KBM-7 (cell line): ENCODE results near the gene BMERB1.
A peak's percentile ranks its signal among the peaks of the same experiment; 100 is the strongest.
"Not testable (repeated sequence)": the region's sequence is repeated elsewhere in the genome, so short reads cannot be mapped to it uniquely, and the experiment has no call there.

Experiments
- DNase-seq: peaks from one replicate; pipeline ENCODE4 v3.0.0-alpha.2; 2015
- in situ Hi-C: fragments of 300-500 bp; cut with MboI; formaldehyde crosslinking; loops from 2 replicates; pipeline ENCODE4 v1.14.3; 2020; ENCODE audit warnings: low sequenced_read_pairs, low pct_unique_long_range_greater_than_20kb, mixed read lengths

BMERB1 gene

GRCh38 chr16:15434425-15435215 is at the start of gene BMERB1:
TSS of gene BMERB1 (plus strand) at chr16:15434588. CDS start at chr16:15434654, 66 bp downstream.
- no peak for DNase-seq
- in situ Hi-C loops, result no loop called here

- in situ Hi-C loops, DNase-seq: not testable (repeated sequence)
These were observed 46.3 kb upstream of the BMERB1 start for GRCh38 chr16:15388060-15388459.

GRCh38 chr16:15389916-15390315 is 44.5 kb upstream of the BMERB1 start:
- in situ Hi-C loops, DNase-seq: not testable (repeated sequence)

GRCh38 chr16:15393025-15393424 is 41.4 kb upstream of the BMERB1 start:
- in situ Hi-C loops, DNase-seq: not testable (repeated sequence)

- peak; percentile 18 for DNase-seq
- in situ Hi-C loops, result not testable (repeated sequence)
These were observed 38.5 kb upstream of the BMERB1 start, which contains the start of gene MPV17L for GRCh38 chr16:15395631-15396508. TSS of gene MPV17L (plus strand) at chr16:15395754. CDS start at chr16:15395898, 144 bp downstream.

GRCh38 chr16:15396509-15396829 is 37.9 kb upstream of the BMERB1 start:
- in situ Hi-C loops, DNase-seq: not testable (repeated sequence)

GRCh38 chr16:15396948-15397594 is 37.3 kb upstream of the BMERB1 start:
- in situ Hi-C loops, result no loop called here
- no peak for DNase-seq

- in situ Hi-C loops, result no loop called here
- DNase-seq, result no peak
These were observed 35.6 kb upstream of the BMERB1 start for GRCh38 chr16:15398618-15399316.

- no peak for DNase-seq
- in situ Hi-C loops, result no loop called here
These were observed 35.1 kb upstream of the BMERB1 start for GRCh38 chr16:15399317-15399716.

- in situ Hi-C loops, result not testable (repeated sequence)
These were observed 34.1 kb upstream of the BMERB1 start for GRCh38 chr16:15400314-15400713.

GRCh38 chr16:15401972-15402371 is 32.4 kb upstream of the BMERB1 start:
- in situ Hi-C loops, result no loop called here
- no peak for DNase-seq

More at GRCh38 chr16:15400314-15400713, 34.1 kb upstream of the BMERB1 start:
- DNase-seq, result not testable (repeated sequence)

- in situ Hi-C loops, result no loop called here
- DNase-seq, result peak; percentile 7
These were observed 30.9 kb upstream of the BMERB1 start for GRCh38 chr16:15403392-15403995.

- DNase-seq, in situ Hi-C loops: not testable (repeated sequence)
These were observed 30.3 kb upstream of the BMERB1 start for GRCh38 chr16:15404091-15404490.

- in situ Hi-C loops, result no loop called here
These were observed 29.6 kb upstream of the BMERB1 start for GRCh38 chr16:15404792-15405191.

GRCh38 chr16:15407756-15408155 is 26.6 kb upstream of the BMERB1 start:
- in situ Hi-C loops, DNase-seq: not testable (repeated sequence)

More at GRCh38 chr16:15404792-15405191, 29.6 kb upstream of the BMERB1 start:
- DNase-seq, result no peak

- DNase-seq, in situ Hi-C loops: not testable (repeated sequence)
These were observed 24.9 kb upstream of the BMERB1 start for GRCh38 chr16:15409476-15409875.

- DNase-seq, result no peak
- in situ Hi-C loops, result no loop called here
These were observed 18.8 kb upstream of the BMERB1 start for GRCh38 chr16:15415511-15415985.

GRCh38 chr16:15417197-15417596 is 17.2 kb upstream of the BMERB1 start:
- no peak for DNase-seq
- in situ Hi-C loops, result no loop called here
